Activated CD4-positive, alpha-beta T cell treated with anti-CD3 and anti-CD28 coated beads for 24 hours (primary cell): ENCODE data around the gene RTN1.

Experiments used
- DNase-seq, 2 donors: peaks; one replicate each; pipeline ENCODE4 v3.0.0-alpha.2; 2020; ENCODE audit warnings: low read depth in 2 of 2

RTN1 gene

DNA sequence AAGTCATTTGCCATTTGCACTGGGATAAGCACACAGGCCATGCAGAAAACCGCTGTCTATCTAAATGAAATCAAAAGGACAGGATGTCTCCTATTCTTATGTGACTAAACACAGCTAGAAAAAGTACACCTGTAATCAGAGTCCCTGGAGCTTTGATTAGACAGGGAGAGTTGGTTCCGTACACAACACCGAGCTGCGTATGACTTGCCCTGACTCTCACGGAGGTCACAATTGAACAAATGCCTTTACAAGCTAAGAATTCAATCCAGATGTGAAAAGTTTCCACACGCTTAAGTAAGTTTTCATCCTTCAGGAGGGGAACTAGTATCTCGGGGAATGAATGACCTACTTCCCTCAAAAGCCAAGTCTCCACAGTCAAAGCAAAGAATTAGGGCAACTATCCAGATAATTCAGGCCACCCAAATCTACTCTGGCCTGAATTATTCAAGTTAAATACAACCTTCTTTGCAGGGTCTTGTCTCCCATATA, 67.5 kb downstream of the RTN1 start:
- no peak for DNase-seq

DNA sequence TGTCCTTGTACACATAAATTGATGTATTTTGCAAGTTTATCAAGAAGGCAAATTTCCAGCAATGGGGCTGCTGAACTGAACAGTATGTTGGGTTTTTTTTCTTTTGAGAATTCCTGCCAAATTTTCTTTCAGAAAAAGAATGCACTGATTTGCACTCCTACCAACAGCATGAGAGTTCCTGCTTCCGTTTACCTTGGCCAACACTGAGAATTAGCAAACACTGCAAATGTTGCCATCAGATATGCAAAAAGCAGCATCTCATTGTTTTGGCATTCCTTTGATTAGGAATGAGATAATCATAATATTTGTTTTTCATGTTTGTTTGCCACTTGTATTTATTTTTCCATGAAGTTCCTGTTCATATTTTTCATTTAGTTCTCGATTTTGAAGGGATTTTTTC, 82.4 kb downstream of the RTN1 start:
- no peak for DNase-seq

DNA sequence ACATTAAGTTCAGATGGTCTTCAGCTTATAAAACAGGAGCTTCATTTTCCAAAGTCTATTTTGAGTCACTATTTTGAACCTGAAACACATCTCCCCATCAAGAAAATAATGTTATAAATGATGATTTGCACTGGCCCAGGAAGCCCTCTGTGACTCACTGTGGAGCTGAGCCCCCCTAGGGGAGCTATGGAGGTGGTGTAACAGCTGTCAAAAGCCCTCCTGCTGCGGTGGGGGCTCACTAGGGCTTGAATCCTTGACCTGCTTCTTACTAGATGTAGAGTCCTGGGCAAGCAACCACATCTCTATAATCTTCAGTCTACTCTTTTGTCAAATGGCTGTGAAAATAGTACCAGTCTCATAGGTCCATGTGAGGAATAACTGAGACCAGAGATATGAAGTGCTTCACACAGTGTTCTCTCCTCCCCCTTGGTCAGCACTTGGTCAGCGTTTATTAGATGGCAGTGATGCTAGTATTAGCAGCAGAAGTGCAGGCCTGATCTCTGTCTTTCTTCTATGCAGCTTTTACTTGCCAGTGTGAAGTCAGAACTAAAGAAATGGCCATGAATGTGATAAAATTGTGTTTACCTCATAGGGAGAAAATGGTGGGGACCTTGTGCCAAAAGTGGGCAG, 83.4 kb downstream of the RTN1 start:
- no peak for DNase-seq

DNA sequence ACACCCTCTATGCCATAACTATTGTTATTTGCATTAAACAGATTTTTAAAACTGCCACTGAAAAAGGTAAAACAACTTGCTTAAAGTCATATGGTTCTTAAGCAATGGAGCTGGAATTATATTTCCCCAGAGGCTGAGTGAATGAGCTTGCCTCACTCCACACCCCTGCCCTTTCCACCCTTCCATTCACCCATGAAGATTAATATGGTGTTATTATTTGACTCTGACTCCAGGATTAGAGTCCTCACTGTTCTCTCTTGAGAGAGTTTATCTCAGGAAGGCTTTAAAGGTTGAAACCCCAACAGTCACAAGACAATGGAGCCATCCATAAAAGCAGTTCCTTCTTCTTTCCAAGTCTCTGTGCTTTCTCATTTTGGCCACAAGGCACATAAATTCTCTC, 84.9 kb downstream of the RTN1 start:
- no peak for DNase-seq

DNA sequence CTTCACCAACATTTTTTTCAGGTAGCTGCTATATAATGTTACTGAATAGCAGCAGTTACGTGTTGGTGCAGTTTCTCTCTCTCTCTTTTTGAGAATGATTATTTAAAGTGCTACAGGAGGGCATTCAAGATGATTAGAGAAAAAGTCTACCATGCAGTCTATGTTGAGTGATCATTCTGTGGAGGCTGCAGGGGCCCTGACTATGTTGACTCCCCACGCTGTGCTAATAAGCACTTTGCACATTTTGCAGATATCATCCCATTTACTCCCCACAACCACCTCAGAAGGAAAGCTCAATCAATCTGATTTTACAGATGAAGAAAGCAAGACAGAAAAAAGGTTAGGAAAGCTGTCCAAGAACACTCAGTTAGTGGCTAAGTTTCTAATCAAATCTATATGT, 87.8 kb downstream of the RTN1 start:
- DNase-seq, result no peak

DNA sequence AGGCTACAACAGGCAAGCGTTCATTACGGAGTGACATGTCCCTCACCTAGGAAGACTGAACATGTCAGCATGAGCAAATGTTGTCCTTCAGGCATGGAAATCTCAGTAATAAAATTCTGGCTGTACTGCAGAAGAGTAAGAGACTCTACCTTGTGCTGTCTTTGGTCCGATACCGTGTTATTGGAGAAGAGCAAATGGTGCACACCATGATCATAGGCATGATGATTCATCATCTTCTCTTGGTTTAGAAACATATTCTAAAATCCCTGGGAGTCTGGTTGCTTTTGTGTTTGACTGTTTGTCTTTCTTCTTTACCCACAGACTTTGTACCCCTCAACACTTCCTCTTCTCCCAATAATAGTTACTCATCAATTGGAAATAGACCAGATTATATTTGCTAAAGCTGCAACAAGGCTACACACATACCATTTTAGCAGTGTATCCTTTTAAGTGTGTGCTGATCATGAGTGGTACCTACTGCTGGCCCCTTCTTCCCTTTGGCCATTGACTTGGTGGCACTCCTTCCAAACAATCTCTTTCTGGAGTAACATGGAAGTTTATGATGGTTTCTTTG, 93.5 kb downstream of the RTN1 start:
- no peak for DNase-seq

DNA sequence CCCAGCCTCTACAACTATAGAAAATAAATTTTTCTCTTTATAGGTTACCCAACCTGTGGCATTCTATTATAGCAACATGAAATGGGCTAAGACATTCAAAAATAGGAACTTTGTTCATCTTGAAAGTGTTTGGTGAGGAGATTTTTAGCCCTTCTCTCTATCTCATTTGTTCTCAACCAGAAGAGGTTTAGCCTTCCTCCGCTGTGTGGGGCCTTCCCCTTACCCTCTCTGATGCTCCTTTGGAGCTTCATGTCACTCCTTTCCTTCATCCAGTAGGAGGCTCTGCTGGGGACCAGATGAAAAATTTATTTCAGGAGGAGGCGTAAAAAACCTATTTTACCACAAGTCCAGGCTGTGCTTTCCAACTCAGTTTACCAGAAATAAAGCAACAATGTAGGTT, 94.1 kb downstream of the RTN1 start:
- no peak for DNase-seq

DNA sequence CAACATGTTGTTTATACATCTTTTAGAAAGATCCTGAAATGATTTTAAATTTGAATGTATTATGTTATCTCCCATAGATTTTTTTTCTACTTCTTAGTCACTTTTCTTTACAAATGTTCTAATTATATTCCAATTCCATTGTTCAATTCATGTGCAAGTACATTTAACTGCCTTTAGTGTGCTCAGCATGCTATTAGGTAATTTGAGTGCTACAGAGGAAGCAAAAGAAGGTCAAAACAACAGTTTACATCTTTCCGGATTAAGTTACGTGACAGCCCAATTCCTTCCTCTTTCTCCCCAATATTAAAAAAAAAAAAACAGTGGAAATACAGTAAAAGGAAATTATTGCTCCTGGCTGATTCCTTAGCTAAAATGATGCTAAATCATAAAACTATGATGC, 98.3 kb downstream of the RTN1 start:
- DNase-seq, result no peak

DNA sequence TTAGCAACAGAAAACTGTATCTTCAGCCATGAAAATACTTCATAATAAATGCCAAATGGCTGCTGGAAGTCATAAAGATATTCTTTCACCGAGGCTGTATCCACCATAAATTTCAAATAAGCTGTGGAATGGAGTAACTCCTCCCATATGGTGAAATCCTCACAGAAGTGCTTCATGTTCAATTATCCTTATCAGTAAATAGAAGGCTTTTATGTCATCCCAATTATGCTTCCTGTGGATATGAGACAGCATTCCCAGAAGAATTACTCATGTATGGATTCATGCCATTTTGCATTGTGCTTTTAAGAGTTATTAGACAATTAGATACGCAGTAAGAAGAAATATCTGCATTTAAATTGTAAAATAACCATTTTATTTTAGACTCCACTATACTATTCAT, 99.0 kb downstream of the RTN1 start:
- no peak for DNase-seq

DNA sequence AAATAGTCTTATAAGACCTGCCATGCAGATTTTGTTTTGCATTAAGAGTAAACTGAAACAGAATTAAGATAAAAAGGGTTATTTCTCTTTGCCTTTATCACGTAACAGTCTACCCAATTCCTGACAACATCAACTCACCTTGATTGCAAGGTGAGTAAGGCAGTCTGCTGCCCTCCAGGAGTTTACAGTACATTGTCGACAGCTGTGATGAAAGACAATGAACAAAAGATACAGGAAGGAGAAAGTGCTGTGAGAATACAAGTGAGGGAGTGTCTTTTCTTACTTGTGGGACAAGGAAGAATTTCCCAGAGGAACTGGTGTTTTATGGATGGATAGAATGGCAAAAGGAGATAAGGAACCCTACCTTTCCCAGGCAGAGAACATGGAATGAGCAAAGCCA, 101.0 kb downstream of the RTN1 start:
- DNase-seq, result no peak

DNA sequence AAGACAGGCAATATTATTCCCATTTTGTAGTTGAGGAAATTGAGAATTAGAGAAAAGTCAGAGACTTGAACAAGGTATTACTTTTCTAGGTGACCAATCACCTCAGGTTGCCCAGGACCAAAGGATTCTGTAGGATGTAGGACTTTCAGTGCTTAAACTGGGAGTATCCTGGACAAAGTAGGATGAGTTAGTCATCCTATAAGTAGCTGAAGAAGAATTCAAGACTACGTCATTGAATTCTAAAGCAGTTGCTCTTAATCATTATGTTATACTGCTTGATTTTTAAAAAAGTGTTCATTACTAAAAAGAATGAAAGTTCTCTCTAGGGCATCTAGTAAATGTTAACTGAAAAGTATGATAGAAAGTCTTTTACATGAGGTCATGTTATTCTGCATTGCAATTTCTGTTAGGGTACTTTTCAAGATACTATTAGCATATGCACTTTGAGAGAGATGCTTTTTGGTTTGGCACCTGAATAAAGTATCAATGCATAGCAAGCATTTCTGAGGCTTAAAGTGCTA, 101.7 kb downstream of the RTN1 start:
- no peak for DNase-seq

DNA sequence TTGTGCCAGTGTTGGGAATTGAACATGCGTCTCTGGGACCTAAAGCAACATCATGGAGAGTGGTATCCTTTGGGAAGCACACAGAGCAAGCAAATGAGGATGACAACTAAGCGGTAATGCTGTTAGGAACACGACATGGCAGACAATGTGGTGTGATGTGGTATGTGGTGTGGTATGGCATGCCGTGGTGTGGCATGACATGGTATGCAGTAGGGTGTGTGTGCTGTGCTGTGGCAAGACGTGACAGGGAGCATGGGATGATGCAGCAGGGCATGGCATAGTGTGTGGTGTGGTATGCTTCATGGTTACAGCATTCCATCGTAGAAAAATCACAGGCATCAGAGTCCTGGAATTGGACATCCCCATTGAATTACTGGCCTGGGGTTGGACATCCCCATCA, 108.7 kb downstream of the RTN1 start:
- DNase-seq, result no peak

DNA sequence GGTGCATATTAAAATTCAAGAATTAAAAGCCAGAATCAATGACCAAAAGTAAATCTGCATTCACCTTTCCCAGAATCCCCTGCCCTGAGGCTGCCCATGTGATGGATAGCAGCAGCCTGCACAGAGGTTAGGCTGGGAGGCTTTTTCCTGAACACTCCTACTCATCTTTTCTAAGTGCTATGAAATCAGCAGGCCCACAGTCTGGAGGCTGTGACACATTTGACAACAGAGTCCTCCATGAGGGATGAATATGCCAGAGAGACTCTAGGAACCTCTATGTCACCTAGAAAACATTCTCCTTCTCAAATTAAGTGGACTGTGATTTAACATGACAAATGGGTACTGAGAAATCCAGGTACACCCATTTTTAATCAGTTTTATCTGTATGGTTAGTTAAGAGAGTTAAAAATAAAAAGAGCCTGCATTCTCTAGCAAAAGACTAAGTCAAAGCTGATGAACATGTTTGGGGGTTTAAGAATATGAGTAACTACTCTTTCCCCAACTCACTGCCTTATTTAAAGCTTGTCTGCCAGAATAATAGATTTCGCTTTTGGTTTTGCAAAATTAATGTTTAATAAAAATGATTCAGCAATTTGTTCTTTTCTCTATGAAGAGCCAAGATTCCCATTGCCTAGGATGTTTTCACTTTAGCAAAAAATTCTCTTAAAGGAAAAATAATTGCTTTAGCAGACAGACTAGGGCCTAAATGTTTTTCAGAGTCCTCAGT, 115.0 kb downstream of the RTN1 start:
- no peak for DNase-seq

DNA sequence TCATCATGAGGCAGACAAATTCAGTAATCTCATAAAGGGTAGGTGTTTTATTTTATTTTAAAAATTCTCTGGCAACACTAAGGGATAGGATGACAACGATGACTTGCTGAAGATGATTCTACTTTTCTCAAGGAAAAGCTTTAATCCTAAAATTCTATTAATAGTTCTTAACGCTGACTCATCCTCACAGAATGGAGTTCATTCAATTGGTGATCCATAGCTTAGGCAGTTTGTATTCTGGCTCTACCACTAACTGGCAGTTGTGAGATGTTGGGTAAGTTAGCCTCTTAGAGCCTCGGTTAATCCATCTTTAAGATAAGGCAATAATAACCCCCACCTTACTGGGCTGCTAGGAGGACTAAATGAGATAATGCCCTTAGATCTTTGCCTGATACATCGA, 116.3 kb downstream of the RTN1 start:
- no peak for DNase-seq

DNA sequence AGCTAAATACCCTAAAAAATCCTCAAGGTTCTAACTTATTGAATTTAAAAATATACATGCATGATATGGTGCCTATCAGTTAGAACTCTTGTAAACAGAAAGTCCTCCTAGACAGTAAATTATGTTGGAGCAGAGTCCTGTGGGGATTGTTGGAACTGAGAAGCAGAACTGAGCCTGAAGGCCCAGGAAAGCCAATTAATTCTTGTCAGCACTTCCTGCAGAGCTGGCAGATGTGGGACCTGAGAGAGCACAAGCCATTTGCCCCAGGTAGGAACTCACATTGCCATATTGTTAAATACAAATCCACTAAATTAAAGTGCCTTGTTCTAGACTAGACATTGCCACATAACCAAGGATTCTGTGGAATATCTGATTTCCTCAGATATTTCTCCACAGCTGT, 117.1 kb downstream of the RTN1 start:
- no peak for DNase-seq

DNA sequence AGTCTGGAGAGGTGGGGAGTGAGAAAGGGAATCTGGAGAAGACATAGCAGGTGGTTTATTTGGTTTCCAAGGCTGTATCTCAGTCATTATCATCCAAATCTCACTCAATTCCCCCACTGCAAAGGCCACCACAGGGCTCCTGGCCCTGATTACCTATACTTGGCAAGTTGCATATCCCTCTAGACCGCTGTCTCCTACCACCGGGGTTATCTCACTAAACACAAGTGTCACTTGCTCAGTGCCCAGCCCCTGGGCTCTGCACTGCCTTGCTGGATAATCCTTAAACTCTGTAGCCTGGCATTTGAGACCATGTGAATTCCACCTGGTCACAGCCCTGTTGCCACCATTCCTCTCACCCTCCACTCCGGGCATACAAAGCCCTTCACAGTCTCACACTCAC, 119.0 kb downstream of the RTN1 start:
- DNase-seq, result no peak

DNA sequence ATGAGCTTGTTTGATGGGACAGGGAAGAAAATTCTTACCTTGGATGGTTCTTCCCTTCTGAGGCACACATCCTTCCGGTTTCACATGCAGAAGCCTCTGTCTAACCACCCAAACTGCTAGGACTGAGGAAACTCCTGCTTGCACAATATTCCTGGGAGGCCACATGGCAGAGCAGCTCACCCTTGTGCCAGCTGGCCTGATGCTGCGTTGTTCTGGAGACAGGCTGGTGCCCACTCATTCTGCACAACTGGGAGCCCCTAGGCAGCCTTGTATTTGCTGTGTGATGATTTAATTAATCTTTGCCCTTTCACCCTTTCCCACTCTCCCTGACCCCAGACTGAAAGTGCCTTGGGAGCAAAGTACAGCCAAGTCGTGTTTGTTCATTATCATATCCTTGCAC, 130.8 kb downstream of the RTN1 start:
- no peak for DNase-seq

DNA sequence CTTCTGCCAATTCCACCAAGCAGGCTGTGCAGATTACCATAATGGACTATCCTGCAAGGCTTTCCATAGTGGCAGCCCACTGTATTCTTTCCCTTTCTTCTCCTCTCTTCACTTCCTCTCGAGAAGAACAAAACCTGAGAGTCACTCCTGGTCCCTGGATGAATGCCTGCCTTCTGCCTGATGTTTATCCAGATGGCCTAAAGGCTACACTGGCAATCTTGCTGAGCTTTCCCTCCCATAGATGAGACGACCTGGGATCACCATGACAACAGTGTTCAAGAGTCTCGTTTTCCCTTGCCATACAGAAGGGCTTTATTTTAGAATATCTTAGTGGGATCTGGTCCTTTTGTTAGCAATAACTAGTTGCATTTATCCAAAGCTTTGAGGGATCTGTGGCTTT, 142.3 kb downstream of the RTN1 start:
- DNase-seq, result no peak

DNA sequence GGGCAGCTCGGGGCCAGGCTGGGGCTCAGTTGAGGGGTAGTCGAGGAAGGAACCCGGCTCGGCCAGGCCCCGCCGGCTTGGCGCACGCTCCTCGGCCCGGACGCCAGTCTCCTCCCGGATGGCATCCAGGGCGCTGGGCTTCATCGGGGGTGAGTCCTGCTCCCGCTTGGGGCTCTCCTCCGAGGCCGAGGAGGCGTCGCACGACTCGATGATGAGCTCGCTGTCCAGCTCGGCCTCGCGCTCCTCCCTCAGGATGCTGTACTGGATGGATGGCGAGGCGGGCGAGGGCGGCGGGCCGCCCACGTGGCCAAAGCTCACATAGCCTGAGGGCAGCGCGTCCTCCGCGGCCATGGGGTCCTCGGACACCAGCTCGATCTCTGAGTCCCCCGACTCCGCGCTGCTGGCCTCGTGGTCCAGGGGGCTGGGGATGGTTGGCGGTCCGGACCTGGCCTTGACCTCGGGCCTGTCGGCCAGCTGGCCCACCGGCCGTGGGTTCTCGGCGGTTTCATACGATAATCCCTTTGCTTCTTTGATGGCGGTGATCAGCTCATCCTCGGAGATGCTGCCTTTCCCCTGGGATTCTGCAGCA, 143.4 kb downstream of the RTN1 start:
- DNase-seq, result no peak

DNA sequence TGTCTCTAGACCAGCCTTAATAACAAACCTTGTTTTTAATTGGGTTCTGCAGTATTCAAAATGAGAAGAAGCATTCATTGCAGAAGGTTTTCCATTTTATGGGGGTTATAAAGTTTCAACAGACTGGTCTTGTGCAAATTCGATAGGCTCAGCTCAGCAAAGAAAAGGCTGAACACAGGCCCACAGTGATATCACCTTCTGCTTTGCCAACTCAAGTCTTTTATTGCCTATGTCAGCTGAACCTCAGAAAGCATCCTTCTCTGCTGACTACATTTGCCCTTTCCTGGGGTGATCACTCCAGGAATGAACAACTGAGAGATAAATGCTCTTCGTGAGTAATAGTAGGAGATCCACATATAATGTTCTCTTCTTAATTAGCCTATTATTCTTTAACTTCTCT, 159.5 kb downstream of the RTN1 start:
- no peak for DNase-seq

DNA sequence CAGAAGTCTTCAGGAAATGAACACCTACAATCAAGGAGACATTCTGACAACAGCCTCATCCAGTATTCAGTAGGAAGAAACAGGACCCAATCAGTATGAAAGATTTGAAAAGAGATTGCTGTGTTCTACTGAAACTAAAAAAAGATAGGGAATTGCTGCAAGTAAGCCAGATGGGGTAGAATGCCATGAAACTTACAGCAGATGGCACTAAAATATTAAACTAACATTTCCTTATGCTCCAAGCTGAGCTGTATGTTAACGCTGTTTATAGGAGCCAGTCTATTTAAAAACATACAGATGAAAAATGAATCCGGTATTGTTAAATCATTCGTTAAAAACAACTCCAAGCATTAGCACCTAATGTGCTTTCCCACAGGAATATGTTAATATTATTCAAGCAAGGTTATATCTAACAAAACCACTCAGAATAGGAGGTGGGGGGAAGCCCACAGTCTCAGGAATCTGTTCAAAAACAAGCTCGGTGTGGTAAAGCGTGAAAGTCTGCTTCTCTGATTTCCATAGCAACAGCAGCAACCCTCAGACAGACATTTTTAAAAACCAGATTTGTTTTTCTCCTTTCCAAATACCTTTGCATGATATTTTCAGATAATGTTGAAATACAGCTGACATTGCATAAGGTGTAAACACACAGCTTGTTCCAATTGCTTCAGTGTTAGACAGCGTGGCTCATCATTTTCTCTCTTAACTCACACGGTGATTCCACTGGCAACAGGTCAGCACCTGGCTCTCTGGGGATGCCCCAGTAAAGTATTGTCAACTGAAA, 162.6 kb downstream of the RTN1 start:
- no peak for DNase-seq

DNA sequence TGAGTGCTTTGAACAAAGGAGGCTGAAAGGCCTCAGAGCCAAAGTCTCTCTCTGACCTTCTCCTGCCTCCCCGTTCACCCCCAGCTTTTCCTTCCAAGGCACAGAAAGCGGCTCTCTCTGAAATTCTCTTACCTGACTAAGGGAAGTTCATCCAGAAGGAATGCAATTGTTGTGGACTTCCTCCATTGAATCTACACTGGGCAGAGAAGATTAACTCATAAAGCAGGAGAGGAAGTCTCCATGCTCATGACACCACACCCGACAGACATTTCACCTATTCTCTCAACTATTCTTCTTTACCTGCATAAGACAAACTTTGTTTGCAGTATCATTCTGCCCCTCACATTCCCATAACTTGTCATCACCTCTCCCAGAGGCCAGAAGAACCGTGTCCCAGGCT, 164.7 kb downstream of the RTN1 start:
- DNase-seq, result no peak
